Bronchial epithelial cell (primary cell): ENCODE data around the gene PRELID2. TPM values are rescaled to one million over a fixed set of nuclear protein-coding genes. Genes with fewer than 3 reads are reported as not detected.
A peak's percentile ranks its signal among the peaks of the same experiment; 100 is the strongest.

ENCODE experiments used
- DNase-seq: peaks from one replicate; pipeline ENCODE4 v3.0.0-alpha.2; 2010; ENCODE audit warnings: low read depth
- FAIRE-seq: peaks from 2 replicates; lab custom pipeline; 2011; peaks lifted over from hg19 to GRCh38; lab: Jason Lieb, UNC
- H3K27me3 ChIP-seq: 2 replicates; pipeline ENCODE4 v1.5.1; 2011; ENCODE audit warnings: low read length; ENCODE audit not compliant: control insufficient read depth, insufficient read depth
- H3K36me3 ChIP-seq: 2 replicates; pipeline ENCODE4 v1.5.1; 2011; ENCODE audit warnings: low read length; ENCODE audit not compliant: control insufficient read depth, insufficient read depth
- H3K4me3 ChIP-seq: 2 replicates; pipeline ENCODE4 v1.5.1; 2011; ENCODE audit warnings: mild to moderate bottlenecking, low read depth, low read length, control low read depth
- total RNA-seq: library from RNA; depleted of rRNA; stranded (reverse); fragments of >200 nt; gene quantifications from 2 replicates; pipeline ENCODE4 v1.2.1, GENCODE V29; 2014
- TF ChIP-seq, protein P1 (sequence below): IDR thresholded peaks from 2 replicates; pipeline ENCODE4 v1.5.1; 2011; ENCODE audit warnings: mild to moderate bottlenecking, moderate library complexity, low read length, control low read depth, inconsistent platforms; ENCODE audit not compliant: insufficient read depth, severe bottlenecking

Gene PRELID2
- total RNA-seq, 1 donor from 2014 or later = 12.4 TPM

DNA sequence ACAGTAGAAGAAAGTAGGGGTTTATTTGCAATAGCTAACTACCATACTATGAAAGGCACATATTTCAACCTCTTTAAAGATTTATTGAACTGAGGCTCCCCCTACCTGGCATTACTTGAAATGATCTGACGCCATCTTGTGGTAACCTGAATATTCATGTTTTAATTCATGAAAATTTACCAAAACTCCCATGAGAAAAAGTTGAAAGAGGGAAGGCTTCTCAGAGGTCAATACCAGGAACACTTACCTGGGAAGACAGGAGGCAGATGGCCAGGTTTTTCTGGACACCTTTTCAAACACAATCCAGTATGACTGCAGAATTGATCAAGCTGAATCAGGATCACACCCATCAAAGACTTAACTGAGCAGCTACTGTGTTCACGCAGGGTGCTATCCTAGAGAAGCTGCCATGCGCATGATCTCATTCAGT lies 9.4 kb downstream of the PRELID2 start:
- DNase-seq (peak; percentile 56), FAIRE-seq (no peak)
- TF ChIP-seq, protein P1, sequence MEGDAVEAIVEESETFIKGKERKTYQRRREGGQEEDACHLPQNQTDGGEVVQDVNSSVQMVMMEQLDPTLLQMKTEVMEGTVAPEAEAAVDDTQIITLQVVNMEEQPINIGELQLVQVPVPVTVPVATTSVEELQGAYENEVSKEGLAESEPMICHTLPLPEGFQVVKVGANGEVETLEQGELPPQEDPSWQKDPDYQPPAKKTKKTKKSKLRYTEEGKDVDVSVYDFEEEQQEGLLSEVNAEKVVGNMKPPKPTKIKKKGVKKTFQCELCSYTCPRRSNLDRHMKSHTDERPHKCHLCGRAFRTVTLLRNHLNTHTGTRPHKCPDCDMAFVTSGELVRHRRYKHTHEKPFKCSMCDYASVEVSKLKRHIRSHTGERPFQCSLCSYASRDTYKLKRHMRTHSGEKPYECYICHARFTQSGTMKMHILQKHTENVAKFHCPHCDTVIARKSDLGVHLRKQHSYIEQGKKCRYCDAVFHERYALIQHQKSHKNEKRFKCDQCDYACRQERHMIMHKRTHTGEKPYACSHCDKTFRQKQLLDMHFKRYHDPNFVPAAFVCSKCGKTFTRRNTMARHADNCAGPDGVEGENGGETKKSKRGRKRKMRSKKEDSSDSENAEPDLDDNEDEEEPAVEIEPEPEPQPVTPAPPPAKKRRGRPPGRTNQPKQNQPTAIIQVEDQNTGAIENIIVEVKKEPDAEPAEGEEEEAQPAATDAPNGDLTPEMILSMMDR = peak; percentile 61
- Histone ChIP-seq H3K27me3 (no peaks in the 10 kb centered on the region), H3K4me3 (no peak overlapping the region), H3K36me3 (no peaks in the 10 kb centered on the region)

DNA sequence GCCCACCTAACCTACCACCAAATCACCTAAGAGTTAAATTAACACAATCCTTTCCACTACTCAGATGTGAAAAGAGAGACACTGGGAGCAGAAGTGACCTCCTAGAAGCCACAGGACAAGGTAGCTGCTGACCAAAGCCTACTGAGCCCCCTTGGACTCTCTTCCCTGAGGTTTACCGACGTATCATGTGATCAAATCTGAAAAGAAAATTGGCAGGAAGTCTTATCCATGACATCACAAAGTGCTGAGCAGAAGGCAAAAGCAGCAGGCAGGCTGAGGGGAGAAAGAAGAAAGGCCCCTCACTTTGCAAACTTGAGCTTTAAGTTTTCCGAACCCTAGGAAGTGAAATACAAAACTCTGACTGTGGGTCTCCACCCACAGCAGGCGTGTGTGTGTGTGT lies 11.1 kb downstream of the PRELID2 start:
- TF ChIP-seq, protein P1 = no peak
- FAIRE-seq (no peak), DNase-seq (no peak)
- Histone ChIP-seq H3K36me3 (no peaks in the 10 kb centered on the region), H3K4me3 (no peak overlapping the region), H3K27me3 (no peaks in the 10 kb centered on the region)

DNA sequence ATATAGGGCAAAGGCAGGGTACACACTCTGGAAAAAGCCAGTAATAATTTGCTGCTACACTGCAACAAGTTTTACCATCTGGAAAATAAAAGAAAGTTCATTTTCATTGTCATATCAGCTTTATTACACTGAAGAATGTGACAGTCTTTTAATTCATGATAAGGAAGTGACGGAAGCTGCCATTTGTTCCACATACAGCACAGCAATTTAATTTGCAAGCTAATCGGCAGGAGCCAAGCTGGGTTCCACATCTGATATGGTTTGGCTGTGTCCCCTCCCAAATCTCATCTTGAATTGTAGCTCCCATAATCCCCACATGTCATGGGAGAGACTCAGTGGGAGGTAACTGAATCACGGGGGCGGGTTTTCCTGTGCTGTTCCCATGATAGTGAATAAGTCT lies 16.5 kb downstream of the PRELID2 start:
- H3K36me3 ChIP-seq = no peaks in the 10 kb centered on the region
- DNase-seq = no peak
- no peak overlapping the region for H3K4me3 ChIP-seq
- FAIRE-seq = no peak
- no peaks in the 10 kb centered on the region for H3K27me3 ChIP-seq
- TF ChIP-seq, protein P1 = no peak

DNA sequence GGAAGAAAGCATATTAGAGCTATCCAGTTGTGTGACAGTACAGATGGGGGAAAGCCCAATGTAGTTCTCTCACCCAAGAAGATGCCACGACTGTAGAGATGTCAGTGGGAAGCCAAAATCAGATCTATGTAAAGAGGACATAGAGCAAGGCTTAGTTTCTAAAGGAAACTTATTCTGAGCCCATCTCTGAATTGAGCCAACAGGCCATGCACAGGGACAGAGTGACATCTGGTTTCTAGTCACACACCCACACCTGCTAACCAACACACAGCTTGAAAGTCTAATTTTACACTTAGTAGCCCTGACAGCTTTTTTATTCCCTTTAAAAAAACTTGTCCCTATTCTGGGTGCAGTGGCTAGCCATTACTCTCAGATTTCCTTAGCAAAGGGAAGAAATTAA lies 22.3 kb downstream of the PRELID2 start:
- FAIRE-seq (no peak), DNase-seq (no peak)
- Histone ChIP-seq H3K4me3 (no peak overlapping the region), H3K36me3 (no peaks in the 10 kb centered on the region), H3K27me3 (no peaks in the 10 kb centered on the region)
- TF ChIP-seq, protein P1 = no peak

DNA sequence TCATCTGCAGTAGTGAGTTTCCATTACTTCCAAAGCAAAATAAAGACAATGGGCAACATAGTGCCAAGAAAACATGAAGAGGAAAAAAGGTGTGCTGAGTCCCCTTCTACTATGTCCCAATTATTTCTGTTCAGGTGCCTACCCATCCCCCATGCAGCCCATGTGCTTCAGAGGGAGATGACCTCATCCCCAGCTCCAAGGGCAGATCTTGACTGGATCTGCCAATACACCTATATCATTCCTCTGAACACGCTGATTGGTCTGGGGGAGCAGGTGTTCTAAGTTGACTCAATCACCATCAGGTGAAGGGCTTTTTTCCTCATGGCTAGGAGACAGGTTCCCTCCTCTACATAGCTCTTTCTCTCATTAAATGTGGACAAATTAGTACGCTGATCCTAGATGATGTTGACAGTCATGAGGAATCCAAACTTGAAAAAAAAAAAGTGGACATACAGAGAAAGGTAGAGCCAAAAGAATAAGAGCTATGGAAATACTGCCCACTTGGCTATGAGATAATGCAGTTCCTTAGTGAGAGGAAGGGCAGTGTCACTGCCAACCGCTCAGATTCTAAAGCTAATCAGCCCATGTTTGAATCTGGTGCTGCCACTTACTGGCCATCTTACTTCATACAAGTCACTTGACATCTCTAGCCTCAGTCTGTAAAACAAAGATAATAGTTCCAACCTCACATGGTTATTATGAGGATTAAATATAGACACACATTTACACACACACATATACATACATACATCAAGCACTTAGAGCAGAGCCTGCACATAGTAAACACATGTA lies 23.1 kb downstream of the PRELID2 start:
- DNase-seq = peak; percentile 46
- H3K4me3 ChIP-seq = no peak overlapping the region
- H3K27me3 ChIP-seq = no peaks in the 10 kb centered on the region
- H3K36me3 ChIP-seq = no peaks in the 10 kb centered on the region
- no peak for FAIRE-seq
- TF ChIP-seq, protein P1 = peak; percentile 32
